PC-3 (cell line): ENCODE data around the gene GABBR2.

ENCODE experiments used
- EZH2 ChIP-seq: fragments of 300-600 bp; sonication (generic); IDR thresholded peaks from one replicate; pipeline ENCODE4 v1.6.1; 2017; ENCODE audit warnings: antibody characterized with exemption, mild to moderate bottlenecking, low read length; ENCODE audit not compliant: unreplicated experiment
- TF ChIP-seq, protein P1 (sequence below): fragments of 300-600 bp; sonication (generic); conservative IDR thresholded peaks from 2 replicates; pipeline ENCODE4 v1.5.1; 2017; ENCODE audit warnings: antibody characterized with exemption, low read depth, mild to moderate bottlenecking, low read length

DNA sequence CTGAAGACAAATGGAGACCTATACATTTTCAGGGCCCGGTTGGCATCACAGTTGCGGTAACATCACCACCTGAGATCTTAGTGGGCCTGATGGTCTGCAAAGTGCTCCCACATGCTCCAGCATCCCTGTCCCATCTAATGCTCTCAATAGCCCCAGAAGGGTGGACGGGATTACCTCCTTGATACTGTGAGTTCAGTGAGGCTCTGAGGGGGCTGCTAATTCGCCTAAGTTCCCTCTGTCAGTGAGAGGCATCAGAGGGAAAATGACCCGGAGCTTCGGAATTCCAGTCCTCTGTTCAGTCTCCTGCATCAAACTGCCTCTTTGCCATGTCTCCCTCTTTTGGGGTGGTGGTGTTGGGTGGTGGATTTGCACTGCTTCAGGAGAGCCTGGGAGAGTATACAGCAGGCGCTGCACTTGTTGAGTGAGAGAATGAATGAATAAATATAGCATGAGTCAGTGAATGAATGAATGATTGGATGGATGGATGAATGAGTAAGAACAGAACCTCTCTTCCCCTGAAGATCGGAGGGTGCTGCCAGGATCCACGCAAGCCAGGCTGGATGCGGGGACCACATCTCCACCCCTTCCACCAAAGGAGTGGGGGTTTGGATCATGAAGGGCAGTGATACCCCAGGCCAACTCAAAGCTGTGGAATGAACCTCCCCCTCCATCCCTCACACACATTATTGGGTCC is 141.0 kb downstream of the GABBR2 start:
- TF ChIP-seq, protein P1, sequence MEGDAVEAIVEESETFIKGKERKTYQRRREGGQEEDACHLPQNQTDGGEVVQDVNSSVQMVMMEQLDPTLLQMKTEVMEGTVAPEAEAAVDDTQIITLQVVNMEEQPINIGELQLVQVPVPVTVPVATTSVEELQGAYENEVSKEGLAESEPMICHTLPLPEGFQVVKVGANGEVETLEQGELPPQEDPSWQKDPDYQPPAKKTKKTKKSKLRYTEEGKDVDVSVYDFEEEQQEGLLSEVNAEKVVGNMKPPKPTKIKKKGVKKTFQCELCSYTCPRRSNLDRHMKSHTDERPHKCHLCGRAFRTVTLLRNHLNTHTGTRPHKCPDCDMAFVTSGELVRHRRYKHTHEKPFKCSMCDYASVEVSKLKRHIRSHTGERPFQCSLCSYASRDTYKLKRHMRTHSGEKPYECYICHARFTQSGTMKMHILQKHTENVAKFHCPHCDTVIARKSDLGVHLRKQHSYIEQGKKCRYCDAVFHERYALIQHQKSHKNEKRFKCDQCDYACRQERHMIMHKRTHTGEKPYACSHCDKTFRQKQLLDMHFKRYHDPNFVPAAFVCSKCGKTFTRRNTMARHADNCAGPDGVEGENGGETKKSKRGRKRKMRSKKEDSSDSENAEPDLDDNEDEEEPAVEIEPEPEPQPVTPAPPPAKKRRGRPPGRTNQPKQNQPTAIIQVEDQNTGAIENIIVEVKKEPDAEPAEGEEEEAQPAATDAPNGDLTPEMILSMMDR: no peak
- TF ChIP-seq EZH2: no peak
